K562 (cell line): ENCODE measurements around the gene HOGA1.
"Not testable (repeated sequence)": the region's sequence is repeated elsewhere in the genome, so short reads cannot be mapped to it uniquely, and the experiment has no call there.

Experiments used
- BHLHE40 ChIP-seq: IDR thresholded peaks from 2 replicates; pipeline ENCODE4 v1.6.1; 2011; ENCODE audit warnings: low read length, improper control_type of control experiment
- CHD1 ChIP-seq: fragments of 200-600 bp; sonication (generic); IDR thresholded peaks from one replicate; pipeline ENCODE4 v1.6.1; 2012; ENCODE audit warnings: mild to moderate bottlenecking, moderate library complexity, low read length, inconsistent platforms
- CTCF ChIP-seq, 3 experiments: IDR thresholded peaks in 2 of 3; conservative IDR thresholded peaks in 1 of 3; 2 replicates each; pipeline ENCODE4 v1.5.1; 2011 to 2012; ENCODE audit warnings: low read length in 3 of 3, mild to moderate bottlenecking in 3 of 3, control low read depth in 2 of 3, improper control_type of control experiment in 1 of 3, inconsistent platforms in 1 of 3, low read depth in 1 of 3, mixed read lengths in 1 of 3, moderate library complexity in 1 of 3; ENCODE audit not compliant: insufficient read depth in 2 of 3
- EHMT2 ChIP-seq: fragments of 450-650 bp; IDR thresholded peaks from 2 replicates; pipeline ENCODE4 v1.6.1; 2018; ENCODE audit warnings: antibody characterized with exemption
- EZH2 ChIP-seq: IDR thresholded peaks from 2 replicates; pipeline ENCODE4 v1.6.1; 2012; ENCODE audit warnings: low read depth, mild to moderate bottlenecking, inconsistent platforms, low read length, borderline replicate concordance
- FOXA1 ChIP-seq: fragments of 450-650 bp; IDR thresholded peaks from 2 replicates; pipeline ENCODE4 v1.6.1; 2016; ENCODE audit warnings: mild to moderate bottlenecking, borderline replicate concordance
- HMBOX1 ChIP-seq: sonication (generic); IDR thresholded peaks from 2 replicates; pipeline ENCODE4 v1.6.1; 2016
- MBD2 ChIP-seq: sonication (generic); IDR thresholded peaks from 2 replicates; pipeline ENCODE4 v1.6.1; 2016; ENCODE audit warnings: low read depth, borderline replicate concordance
- MEF2A ChIP-seq: IDR thresholded peaks from 2 replicates; pipeline ENCODE4 v1.6.1; 2011; ENCODE audit warnings: low read depth, mild to moderate bottlenecking, low read length, moderate library complexity; ENCODE audit not compliant: control insufficient read depth
- MYNN ChIP-seq, 2 experiments: sonication (generic); formaldehyde crosslinking in 1 of 2; IDR thresholded peaks; 2 replicates each; pipeline versions ENCODE4 v1.5.0 to v1.6.1; 2016 to 2020; ENCODE audit warnings: antibody characterized with exemption in 1 of 2, missing genetic modification reagents in 1 of 2
- POLR2B ChIP-seq: fragments of 450-650 bp; IDR thresholded peaks from 2 replicates; pipeline ENCODE4 v1.6.1; 2018; ENCODE audit warnings: low read depth; ENCODE audit not compliant: partially characterized antibody
- SIN3A ChIP-seq, 2 experiments: fragments of 150-350 bp in 1 of 2; IDR thresholded peaks; 2 replicates each; pipeline ENCODE4 v1.6.1; 2011 to 2016; ENCODE audit warnings: borderline replicate concordance in 2 of 2, low read depth in 2 of 2, low read length in 2 of 2, mild to moderate bottlenecking in 2 of 2, moderate library complexity in 2 of 2; ENCODE audit not compliant: control insufficient read depth in 1 of 2
- SIX5 ChIP-seq, 2 experiments: IDR thresholded peaks; 2 replicates each; pipeline ENCODE4 v1.6.1; 2011; ENCODE audit warnings: low read length in 2 of 2, borderline replicate concordance in 1 of 2, low read depth in 1 of 2, mild to moderate bottlenecking in 1 of 2, moderate library complexity in 1 of 2; ENCODE audit not compliant: insufficient read depth in 1 of 2
- SRF ChIP-seq, 2 experiments: fragments of 250-450, 450-650 bp in 1 of 2; sonication (Bioruptor Pico) in 1 of 2; sonication (generic) in 1 of 2; formaldehyde crosslinking; IDR thresholded peaks; 2 replicates each; pipeline versions ENCODE4 v1.5.0 to v1.5.1; 2020 to 2022; ENCODE audit warnings: mild to moderate bottlenecking in 1 of 2, missing genetic modification reagents in 1 of 2

GRCh38 chr10:97561386-97562077 is 22.7 kb upstream of the HOGA1 start:
- not testable (repeated sequence) for TF ChIP-seq CHD1; EZH2; EHMT2; HMBOX1; BHLHE40; SIN3A (IDR thresholded peaks at IDR 0.05; ENCODE audit: borderline replicate concordance in 2 of 2, control insufficient read depth in 1 of 2, low read depth in 2 of 2, low read length in 2 of 2); FOXA1; MEF2A; SRF (CRISPR knock-in tag; IDR thresholded peaks at IDR 0.05); SIX5 (IDR thresholded peaks at IDR 0.05; ENCODE audit: borderline replicate concordance in 1 of 2, insufficient read depth in 1 of 2, low read depth in 1 of 2, low read length in 2 of 2); MBD2; CTCF (IDR thresholded peaks at IDR 0.05 in 2 of 3, conservative IDR thresholded peaks at IDR 0.05 in 1 of 3; ENCODE audit: insufficient read depth in 2 of 3, low read depth in 1 of 3, low read length in 3 of 3); MYNN (IDR thresholded peaks at IDR 0.05); MYNN (CRISPR knock-in tag; IDR thresholded peaks at IDR 0.05); POLR2B
